ENCODE measurements around the gene KLHL22. TPM values are rescaled to one million over a fixed set of nuclear protein-coding genes. Genes with fewer than 3 reads are reported as not detected.

Gene KLHL22
- total and polyA plus RNA-seq, 2 of the 13 experiments (the other 11 are each of a cell fraction or from before 2014, with no cell fraction given): 10.9 to 14.8 TPM

DNA sequence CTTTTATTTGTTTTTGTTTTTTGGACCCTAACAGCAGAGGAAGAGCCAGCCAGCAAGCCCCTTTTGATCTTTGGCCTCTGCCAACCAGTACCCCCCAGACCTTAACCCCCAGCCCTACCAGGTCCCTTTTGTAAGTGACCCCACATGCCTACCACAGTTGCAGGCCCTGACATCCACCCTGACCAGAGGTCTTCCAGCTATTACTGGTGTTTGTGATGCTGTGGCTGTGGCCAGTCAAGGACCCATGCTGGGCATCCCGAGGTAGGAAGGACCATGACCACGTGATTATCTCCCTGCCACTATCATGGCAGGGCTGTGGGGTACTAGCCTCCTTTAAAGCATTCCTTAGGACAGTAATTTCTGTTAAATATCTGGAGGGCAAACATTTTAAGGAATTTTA lies 20.8 kb upstream of the KLHL22 start (continued):
- TF ChIP-seq HMGA1 (CRISPR knock-in tag; conservative IDR thresholded peaks at IDR 0.05) (no peak), ZNF124 (CRISPR knock-in tag; IDR thresholded peaks at IDR 0.05) (no peak), ZBTB20 (CRISPR knock-in tag; IDR thresholded peaks at IDR 0.05; ENCODE audit: borderline replicate concordance, low read depth) (no peak), CEBPB (IDR thresholded peaks at IDR 0.05; ENCODE audit: borderline replicate concordance, low read depth, low read length) (no peak), ZSCAN12 (CRISPR knock-in tag; IDR thresholded peaks at IDR 0.05) (no peak)
- TF ChIP-seq, protein P1, sequence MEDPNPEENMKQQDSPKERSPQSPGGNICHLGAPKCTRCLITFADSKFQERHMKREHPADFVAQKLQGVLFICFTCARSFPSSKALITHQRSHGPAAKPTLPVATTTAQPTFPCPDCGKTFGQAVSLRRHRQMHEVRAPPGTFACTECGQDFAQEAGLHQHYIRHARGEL (CRISPR knock-in tag; IDR thresholded peaks at IDR 0.05): no peak
- TF ChIP-seq, protein P2, sequence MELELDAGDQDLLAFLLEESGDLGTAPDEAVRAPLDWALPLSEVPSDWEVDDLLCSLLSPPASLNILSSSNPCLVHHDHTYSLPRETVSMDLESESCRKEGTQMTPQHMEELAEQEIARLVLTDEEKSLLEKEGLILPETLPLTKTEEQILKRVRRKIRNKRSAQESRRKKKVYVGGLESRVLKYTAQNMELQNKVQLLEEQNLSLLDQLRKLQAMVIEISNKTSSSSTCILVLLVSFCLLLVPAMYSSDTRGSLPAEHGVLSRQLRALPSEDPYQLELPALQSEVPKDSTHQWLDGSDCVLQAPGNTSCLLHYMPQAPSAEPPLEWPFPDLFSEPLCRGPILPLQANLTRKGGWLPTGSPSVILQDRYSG (CRISPR knock-in tag; IDR thresholded peaks at IDR 0.05): no peak

DNA sequence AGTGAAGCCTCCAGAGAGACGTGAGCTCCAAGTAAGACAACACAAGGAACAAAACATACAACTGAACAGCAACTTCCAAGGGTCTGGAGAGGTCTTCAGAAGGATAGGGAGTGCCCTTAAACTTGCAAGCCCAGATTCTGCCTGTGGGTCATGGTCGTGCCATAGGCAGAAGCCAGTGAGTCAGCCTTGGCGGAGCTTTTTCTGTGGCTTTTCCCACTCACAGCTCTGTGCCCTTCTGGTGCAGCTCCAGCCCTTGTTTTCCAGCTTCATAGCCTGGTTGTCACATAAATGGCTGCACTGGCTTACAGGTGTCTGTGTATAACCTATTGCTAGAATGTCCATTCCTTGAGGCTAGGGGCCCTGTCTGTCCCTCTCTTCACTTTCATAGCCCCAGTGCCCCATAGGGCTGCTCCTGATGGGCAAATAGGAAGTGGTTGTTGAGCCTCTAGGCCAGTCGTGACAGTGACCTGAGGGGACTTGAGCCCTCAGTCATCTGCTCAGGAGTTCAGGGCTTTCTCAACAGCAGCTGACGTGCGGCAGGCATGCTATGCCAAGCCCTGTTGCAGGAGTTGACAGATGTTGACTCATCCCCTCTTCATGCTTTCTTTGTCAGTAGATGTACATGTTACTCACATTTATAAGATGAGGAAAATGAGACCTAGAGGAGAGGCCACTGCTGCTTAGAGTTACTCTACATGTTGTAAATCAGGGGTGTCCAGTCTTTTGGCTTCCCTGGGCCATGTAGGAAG lies 19.2 kb upstream of the KLHL22 start:
- intact Hi-C loops (cut with micrococcal nuclease; ENCODE audit: unreplicated experiment): no loop called here
- POLR2A ChIA-PET: no interaction called here
- H3K4me3 ChIP-seq (replicated peaks in 1 of 3; ENCODE audit: insufficient read depth in 1 of 3, low read depth in 2 of 3, low read length in 3 of 3): no peak overlapping the region
- H3K36me3 ChIP-seq (replicated peaks in 1 of 2; ENCODE audit: control insufficient read depth in 1 of 2, insufficient read depth in 2 of 2, low read length in 2 of 2): peaks cover 19 to 55% of the 10 kb centered on the region in 2 experiments; a peak in 4 of 5 replicates
- H3K27me3 ChIP-seq (ENCODE audit: control insufficient read depth in 1 of 2, insufficient read depth in 2 of 2, low read length in 2 of 2): no peaks in the 10 kb centered on the region; a peak in 1 of 5 replicates
- TF ChIP-seq, protein P3, sequence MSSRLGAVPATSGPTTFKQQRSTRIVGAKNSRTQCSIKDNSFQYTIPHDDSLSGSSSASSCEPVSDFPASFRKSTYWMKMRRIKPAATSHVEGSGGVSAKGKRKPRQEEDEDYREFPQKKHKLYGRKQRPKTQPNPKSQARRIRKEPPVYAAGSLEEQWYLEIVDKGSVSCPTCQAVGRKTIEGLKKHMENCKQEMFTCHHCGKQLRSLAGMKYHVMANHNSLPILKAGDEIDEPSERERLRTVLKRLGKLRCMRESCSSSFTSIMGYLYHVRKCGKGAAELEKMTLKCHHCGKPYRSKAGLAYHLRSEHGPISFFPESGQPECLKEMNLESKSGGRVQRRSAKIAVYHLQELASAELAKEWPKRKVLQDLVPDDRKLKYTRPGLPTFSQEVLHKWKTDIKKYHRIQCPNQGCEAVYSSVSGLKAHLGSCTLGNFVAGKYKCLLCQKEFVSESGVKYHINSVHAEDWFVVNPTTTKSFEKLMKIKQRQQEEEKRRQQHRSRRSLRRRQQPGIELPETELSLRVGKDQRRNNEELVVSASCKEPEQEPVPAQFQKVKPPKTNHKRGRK (CRISPR knock-in tag; IDR thresholded peaks at IDR 0.05): no peak
- 0 out of 2 replicates have a peak, but pooled peaks have one; percentile 29 for TF ChIP-seq FOSL2 (CRISPR knock-in tag; IDR thresholded peaks at IDR 0.05)
- ATAC-seq: no peak
- H3K9me3 ChIP-seq (ENCODE audit: low read length): no peaks in the 10 kb centered on the region
- CTCF ChIA-PET (ENCODE audit: low intra/inter-chr PET ratio, low total read pairs): no interaction called here
- H3K27ac ChIP-seq (ENCODE audit: extremely low read length, insufficient read depth, low read length): no peak overlapping the region
- no peak overlapping the region for H3K4me2 ChIP-seq (ENCODE audit: low read depth, low read length)
- in situ Hi-C loops (cut with HindIII; ENCODE audit: extremely low pct_ligation_motif_present, low pct_unique_long_range_greater_than_20kb): no loop called here
- DNase-seq (ENCODE audit: low spot score): no peak
- no peak overlapping the region for H3K9ac ChIP-seq (ENCODE audit: insufficient read depth, low read depth, low read length)
- no TSS peak for BruUV-seq (replicated peaks)
- H4K20me1 ChIP-seq (ENCODE audit: insufficient read depth, low read length): peaks cover 56% of the 10 kb centered on the region
- no peak overlapping the region for H2AFZ ChIP-seq (ENCODE audit: low read length)
- FAIRE-seq: no peak
- WGBS (ENCODE audit: low lambda C conversion rate): 84% methylated on average over 6 of the region's 6 CpGs
- H3K79me2 ChIP-seq (ENCODE audit: insufficient read depth, low read length): peaks cover 87% of the 10 kb centered on the region
- peaks cover 26% of the 10 kb centered on the region for H3K4me1 ChIP-seq (ENCODE audit: insufficient read depth, low read length)

Measured in HepG2 (cell line).